Stomach (tissue), 4 donors: ENCODE results near the gene SOX5.

ENCODE experiments used
- EP300 ChIP-seq: sonication (generic); formaldehyde crosslinking; IDR thresholded peaks from one replicate; pipeline ENCODE4 v1.6.1; 2017; ENCODE audit warnings: antibody characterized with exemption
- POLR2A ChIP-seq, 4 donors: fragments of 450-650 bp; IDR thresholded peaks; one replicate each; pipeline ENCODE4 v1.6.1; 2016; ENCODE audit warnings: antibody characterized with exemption in 4 of 4, control low read depth in 2 of 4, mild to moderate bottlenecking in 1 of 4, moderate library complexity in 1 of 4
- POLR2AphosphoS5 ChIP-seq, 3 donors: sonication (generic); formaldehyde crosslinking; IDR thresholded peaks; one replicate each; pipeline ENCODE4 v1.6.1; 2016; ENCODE audit warnings: antibody characterized with exemption in 3 of 3
- TF ChIP-seq, protein P1 (sequence below), 7 experiments: fragments of 450-650 bp in 4 of 7; fragments of 200-600 bp in 3 of 7; sonication (generic) in 3 of 7; IDR thresholded peaks; one replicate each; pipeline ENCODE4 v1.5.1; 2016 to 2019; ENCODE audit warnings: antibody characterized with exemption in 7 of 7, control low read depth in 2 of 7, mild to moderate bottlenecking in 1 of 7

DNA sequence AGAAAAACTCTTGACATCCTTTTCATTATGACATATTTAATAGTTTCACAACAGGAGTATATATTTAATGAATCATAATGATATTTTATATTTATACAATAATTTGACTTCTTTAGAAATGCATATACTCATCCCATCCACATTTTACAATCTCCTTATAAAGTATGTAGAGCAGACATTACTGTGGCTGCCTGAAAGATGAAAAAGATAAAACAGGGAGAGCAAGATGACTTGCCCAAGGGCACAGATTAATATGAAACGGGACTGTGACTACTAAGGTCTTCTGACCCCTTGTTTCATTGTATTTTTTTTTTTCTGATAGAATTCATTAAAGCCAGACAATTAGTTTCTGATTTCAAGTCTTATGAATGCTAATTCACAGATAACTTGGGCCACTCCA lies 293.6 kb downstream of the SOX5 start:
- TF ChIP-seq, protein P1, sequence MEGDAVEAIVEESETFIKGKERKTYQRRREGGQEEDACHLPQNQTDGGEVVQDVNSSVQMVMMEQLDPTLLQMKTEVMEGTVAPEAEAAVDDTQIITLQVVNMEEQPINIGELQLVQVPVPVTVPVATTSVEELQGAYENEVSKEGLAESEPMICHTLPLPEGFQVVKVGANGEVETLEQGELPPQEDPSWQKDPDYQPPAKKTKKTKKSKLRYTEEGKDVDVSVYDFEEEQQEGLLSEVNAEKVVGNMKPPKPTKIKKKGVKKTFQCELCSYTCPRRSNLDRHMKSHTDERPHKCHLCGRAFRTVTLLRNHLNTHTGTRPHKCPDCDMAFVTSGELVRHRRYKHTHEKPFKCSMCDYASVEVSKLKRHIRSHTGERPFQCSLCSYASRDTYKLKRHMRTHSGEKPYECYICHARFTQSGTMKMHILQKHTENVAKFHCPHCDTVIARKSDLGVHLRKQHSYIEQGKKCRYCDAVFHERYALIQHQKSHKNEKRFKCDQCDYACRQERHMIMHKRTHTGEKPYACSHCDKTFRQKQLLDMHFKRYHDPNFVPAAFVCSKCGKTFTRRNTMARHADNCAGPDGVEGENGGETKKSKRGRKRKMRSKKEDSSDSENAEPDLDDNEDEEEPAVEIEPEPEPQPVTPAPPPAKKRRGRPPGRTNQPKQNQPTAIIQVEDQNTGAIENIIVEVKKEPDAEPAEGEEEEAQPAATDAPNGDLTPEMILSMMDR (IDR thresholded peaks at IDR 0.05): no peak
- TF ChIP-seq POLR2A (IDR thresholded peaks at IDR 0.05): no peak
- TF ChIP-seq EP300: no peak
- TF ChIP-seq POLR2AphosphoS5 (IDR thresholded peaks at IDR 0.05): no peak
